Activated naive CD4-positive, alpha-beta T cell treated with anti-CD3 and anti-CD28 coated beads, Interleukin-2, amount 50 U/mL, for 24 hours (primary cell): ENCODE measurements around the gene CHAMP1.

Experiments
- H3K27ac Mint-ChIP-seq: one replicate; pipeline ENCODE4 v1.8.0; 2021; ENCODE audit warnings: mild to moderate bottlenecking, mixed read lengths
- H3K27me3 Mint-ChIP-seq: one replicate; pipeline ENCODE4 v1.8.0; 2021; ENCODE audit warnings: mixed read lengths
- H3K36me3 Mint-ChIP-seq: one replicate; pipeline ENCODE4 v1.8.0; 2021; ENCODE audit warnings: mixed read lengths
- H3K4me1 Mint-ChIP-seq: one replicate; pipeline ENCODE4 v1.8.0; 2021; ENCODE audit warnings: mixed read lengths
- H3K4me3 Mint-ChIP-seq: one replicate; pipeline ENCODE4 v1.8.0; 2021; ENCODE audit warnings: mild to moderate bottlenecking, mixed read lengths
- H3K9me3 Mint-ChIP-seq: one replicate; pipeline ENCODE4 v1.8.0; 2021; ENCODE audit warnings: mixed read lengths

Gene CHAMP1, protein sequence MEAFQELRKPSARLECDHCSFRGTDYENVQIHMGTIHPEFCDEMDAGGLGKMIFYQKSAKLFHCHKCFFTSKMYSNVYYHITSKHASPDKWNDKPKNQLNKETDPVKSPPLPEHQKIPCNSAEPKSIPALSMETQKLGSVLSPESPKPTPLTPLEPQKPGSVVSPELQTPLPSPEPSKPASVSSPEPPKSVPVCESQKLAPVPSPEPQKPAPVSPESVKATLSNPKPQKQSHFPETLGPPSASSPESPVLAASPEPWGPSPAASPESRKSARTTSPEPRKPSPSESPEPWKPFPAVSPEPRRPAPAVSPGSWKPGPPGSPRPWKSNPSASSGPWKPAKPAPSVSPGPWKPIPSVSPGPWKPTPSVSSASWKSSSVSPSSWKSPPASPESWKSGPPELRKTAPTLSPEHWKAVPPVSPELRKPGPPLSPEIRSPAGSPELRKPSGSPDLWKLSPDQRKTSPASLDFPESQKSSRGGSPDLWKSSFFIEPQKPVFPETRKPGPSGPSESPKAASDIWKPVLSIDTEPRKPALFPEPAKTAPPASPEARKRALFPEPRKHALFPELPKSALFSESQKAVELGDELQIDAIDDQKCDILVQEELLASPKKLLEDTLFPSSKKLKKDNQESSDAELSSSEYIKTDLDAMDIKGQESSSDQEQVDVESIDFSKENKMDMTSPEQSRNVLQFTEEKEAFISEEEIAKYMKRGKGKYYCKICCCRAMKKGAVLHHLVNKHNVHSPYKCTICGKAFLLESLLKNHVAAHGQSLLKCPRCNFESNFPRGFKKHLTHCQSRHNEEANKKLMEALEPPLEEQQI

DNA sequence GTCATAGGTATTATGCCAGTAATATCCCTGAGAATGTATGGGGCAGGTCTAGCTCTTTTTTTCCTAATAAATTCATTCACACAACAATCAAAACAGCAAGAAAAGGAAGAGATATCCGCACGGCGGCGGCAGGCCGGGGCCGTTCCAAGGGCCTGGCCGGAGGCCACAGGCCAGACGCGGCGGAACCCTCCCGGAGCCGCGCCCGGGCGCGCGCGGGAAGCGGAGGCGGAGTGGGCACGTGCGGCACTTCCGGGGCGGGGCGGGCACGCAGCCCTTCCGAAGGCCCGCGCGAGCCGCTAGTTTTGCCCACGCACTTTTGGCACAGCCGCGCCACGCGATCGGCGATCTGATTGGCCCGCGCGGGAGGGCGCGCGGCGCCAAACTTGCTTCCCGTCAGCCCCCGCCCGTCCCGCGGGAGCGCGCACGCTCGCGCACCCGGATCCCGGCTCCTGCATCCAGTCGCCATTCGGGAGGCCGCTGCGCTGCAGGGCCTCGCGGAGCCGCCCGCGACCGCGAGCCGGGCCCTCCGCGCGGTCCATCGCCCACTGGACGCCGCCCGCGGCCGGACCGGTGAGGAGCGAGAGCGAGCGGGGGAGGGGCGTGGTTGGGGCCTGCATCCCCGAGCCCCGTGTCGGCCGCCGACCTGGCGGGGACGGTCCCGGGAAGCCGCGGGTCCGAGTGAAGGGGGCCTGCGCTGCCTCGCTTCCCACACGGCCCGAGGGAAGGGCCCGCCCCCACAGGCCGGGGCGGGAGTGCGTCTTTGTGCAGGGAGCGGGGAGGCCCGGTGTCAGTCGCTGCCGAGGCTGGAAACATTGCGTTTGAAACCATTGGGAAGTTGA, at the start of gene CHAMP1:
TSS of gene CHAMP1 (plus strand) at position 430 of the 839 bp plus-strand sequence. CDS start 9,340 bp downstream, outside the sequence.
- H3K4me1 Mint-ChIP-seq, result peaks cover 49% of the 10 kb centered on the region
- H3K9me3 Mint-ChIP-seq, result no peaks in the 10 kb centered on the region
- no peaks in the 10 kb centered on the region for H3K27me3 Mint-ChIP-seq
- H3K27ac Mint-ChIP-seq, result peak within 1 kb of the TSS; percentile 99
- H3K4me3 Mint-ChIP-seq, result peak within 1 kb of the TSS; percentile 94
- peaks cover 7% of the 10 kb centered on the region for H3K36me3 Mint-ChIP-seq

DNA sequence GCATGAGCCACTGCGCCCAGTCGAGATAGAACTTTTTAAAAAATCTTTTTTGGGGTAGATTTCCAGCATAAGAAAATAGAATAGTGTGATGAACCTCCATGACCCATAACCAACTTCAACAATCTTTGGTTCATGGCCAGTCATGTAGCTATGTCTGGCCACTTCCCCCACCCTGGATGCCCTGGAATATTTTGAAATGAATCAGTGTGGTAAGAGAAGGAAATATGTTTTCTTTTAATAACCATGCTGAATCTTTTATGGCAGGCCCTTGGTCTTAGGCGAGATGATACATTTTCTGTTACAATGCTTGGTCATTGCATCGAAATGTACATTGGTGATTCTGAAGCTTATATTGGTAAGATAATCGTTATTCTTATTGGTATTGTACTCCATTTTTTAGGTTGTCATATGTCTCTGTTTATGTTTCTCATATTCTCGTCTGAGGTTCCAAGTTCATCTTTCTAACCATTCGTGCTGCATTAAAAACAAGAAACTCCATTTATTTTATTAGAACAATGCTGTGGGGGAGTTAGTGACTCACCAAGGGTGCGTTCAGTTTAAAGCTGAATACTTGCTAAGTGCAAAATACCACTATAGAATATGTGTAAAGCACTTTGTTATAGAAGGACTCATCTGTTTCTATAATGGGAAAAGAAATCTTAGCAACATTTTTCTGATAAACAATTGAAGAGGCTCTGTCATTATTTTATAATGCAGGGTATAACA, 49.3 kb upstream of the CHAMP1 start:
- Mint-ChIP-seq H3K9me3 (no peaks in the 10 kb centered on the region), H3K36me3 (peaks cover 32% of the 10 kb centered on the region), H3K4me3 (no peak overlapping the region), H3K27ac (no peak overlapping the region), H3K27me3 (no peaks in the 10 kb centered on the region), H3K4me1 (peaks cover 47% of the 10 kb centered on the region)

DNA sequence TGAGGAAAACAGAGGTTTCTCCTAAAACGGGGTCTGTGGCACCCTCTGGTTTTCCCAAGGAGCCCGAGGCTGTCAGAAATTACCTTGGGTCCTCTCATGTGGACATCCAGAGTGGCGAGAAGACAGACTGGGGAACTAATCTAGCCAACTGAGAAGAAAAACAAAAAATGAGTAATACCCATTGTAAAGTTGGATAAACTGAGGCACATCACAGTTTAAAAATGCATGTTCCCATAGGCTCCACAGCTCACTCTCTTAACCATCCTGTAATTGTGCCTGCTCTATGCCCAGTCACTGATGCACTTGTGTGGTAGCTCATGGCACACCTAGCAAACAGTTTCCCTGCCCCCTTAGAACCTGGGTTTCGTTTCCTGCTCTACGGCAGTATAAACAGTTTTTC, 48.1 kb upstream of the CHAMP1 start:
- Mint-ChIP-seq H3K36me3 (peaks cover 28% of the 10 kb centered on the region), H3K27ac (no peak overlapping the region), H3K4me3 (no peak overlapping the region), H3K27me3 (no peaks in the 10 kb centered on the region), H3K9me3 (no peaks in the 10 kb centered on the region), H3K4me1 (peaks cover 39% of the 10 kb centered on the region)

DNA sequence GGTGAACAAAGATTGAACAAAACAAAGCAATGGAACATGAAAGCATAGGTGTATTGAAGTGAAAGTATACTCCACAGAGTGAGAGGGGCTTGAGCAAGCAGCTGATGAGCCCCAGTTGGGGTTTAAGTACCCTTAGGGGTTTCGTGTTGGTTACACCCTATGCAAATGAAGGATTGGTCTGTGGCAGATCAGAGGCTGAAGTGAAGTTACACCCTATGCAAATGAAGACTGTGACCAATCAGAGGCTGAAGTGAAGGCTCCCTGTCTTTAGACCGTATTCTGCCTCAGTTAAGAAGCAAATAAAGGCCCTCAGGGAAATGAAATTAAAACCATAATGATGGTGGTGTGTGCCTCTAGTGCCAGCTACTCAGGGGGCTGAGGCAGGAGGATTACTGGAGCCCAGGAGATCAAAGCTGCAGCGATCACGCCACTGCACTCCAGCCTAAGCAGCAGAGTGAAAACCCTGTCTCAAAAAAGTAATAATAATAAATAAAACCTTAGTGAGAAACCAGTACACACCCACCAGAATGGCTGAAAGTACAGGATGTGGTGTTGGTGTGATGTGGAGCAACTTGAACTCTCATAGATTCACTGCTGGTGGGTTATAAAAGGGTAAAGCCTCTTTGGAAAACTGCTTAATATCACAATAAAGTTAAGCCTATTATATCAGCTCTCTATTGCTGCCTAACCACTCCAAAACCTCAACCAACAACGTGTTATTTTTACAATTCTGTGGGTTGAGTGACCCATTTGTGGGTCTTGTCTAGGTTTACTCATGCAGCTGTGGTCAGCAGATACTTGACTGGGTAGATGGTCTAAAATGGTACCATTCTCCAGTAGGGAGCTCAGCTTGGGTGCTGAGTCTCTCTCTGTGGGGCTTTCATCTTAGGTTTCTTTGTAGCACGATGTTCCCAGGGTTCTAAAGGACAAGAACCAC, 45.7 kb upstream of the CHAMP1 start:
- peaks cover 18% of the 10 kb centered on the region for H3K4me1 Mint-ChIP-seq
- no peaks in the 10 kb centered on the region for H3K9me3 Mint-ChIP-seq
- H3K27me3 Mint-ChIP-seq, result no peaks in the 10 kb centered on the region
- H3K36me3 Mint-ChIP-seq, result peaks cover 31% of the 10 kb centered on the region
- H3K4me3 Mint-ChIP-seq, result peak overlapping the region; percentile 23
- H3K27ac Mint-ChIP-seq, result peak overlapping the region; percentile 14

DNA sequence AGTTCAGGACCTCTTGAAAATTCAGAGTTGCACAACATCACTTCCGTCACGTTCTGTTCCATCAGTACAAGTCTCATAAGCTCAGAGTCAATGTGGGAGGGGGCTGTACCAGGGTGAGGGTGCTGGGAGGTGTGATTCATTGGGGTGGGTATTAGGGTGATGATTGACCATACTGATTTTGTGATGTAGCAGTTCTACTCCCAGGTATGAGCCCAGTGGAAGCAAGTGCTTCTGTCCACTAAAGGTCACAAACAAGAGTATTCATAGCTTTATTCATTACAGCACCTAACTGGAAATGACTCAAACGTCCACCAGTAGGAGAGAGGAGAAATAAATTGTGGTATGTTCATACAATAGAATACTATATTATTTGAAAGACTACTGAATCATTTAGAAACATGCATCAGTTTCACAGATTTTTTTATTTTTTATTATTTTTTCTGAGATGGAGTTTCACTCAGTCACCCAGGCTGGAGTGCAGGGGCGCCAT, 45.0 kb upstream of the CHAMP1 start:
- Mint-ChIP-seq H3K36me3 (peaks cover 30% of the 10 kb centered on the region), H3K9me3 (no peaks in the 10 kb centered on the region), H3K4me3 (no peak overlapping the region), H3K4me1 (peaks cover 16% of the 10 kb centered on the region), H3K27ac (peak overlapping the region; percentile 14), H3K27me3 (no peaks in the 10 kb centered on the region)

DNA sequence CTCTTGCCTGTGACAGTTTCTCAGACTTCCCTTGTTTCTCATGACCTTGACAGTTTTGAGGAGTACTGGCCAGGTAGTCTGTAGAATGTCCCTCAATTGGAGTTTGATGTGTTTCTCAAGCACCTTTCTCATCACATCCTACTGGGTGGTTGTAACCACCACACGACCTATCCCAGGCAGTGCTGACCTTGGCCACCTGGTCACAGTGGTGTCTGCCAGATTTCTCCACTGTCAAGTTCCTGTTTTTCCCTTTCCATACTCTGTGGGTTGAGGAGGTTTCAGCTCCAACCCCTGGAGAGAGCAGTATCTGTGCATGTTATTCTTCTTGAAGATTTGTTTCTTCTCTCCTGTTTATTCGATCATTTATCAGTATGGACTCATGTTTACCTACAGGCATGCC, 41.3 kb upstream of the CHAMP1 start:
- Mint-ChIP-seq H3K36me3 (peaks cover 24% of the 10 kb centered on the region), H3K4me3 (no peak overlapping the region), H3K27ac (peak overlapping the region; percentile 33), H3K4me1 (peaks cover 15% of the 10 kb centered on the region), H3K9me3 (no peaks in the 10 kb centered on the region), H3K27me3 (no peaks in the 10 kb centered on the region)

DNA sequence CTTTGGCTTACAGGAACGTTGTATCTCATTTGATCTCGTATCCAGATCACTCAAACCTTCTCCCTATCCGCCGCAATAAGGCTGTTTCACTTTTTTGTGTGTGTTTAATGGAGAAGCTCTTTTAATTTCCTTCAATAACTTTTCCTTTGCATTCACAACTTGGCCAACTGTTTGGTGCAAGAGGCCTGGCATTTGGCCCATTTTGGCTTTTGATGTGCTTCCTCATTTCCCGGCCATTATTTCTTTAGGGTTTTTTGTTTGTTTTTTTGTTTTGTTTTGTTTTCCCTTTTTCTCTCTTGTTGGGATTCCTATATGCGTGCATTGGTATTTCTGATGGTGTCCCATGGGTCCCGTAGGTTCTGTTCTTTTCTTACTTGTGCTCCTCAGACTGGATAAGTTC, 39.0 kb upstream of the CHAMP1 start:
- Mint-ChIP-seq H3K27ac (no peak overlapping the region), H3K36me3 (peaks cover 15% of the 10 kb centered on the region)

DNA sequence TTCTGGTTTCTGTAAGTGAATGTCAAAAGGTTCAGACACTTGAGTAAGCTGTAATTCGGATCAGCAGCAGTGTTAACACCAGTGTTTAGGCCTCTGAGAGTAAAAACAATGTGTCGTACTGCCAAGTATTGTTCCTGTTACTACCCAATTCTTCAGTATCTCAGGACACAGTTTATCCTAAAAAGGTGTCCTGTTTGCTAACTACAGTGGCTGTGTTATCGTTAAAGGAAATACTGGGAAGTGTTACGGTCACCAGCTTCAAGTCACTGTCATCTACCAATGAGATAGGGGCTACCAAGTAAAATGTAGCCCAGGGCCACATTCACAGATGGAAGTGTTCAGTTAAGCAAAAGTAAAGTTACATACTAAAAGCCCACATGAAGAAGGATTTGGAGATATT, 35.2 kb upstream of the CHAMP1 start:
- H3K4me3 Mint-ChIP-seq, result peak overlapping the region; percentile 96
- peaks cover 5% of the 10 kb centered on the region for H3K36me3 Mint-ChIP-seq
- H3K27me3 Mint-ChIP-seq, result no peaks in the 10 kb centered on the region
- H3K27ac Mint-ChIP-seq, result peak overlapping the region; percentile 76
- no peaks in the 10 kb centered on the region for H3K9me3 Mint-ChIP-seq
- peaks cover 40% of the 10 kb centered on the region for H3K4me1 Mint-ChIP-seq

More for the DNA sequence above, 39.0 kb upstream of the CHAMP1 start:
- peaks cover 23% of the 10 kb centered on the region for H3K4me1 Mint-ChIP-seq
- no peaks in the 10 kb centered on the region for H3K9me3 Mint-ChIP-seq
- no peak overlapping the region for H3K4me3 Mint-ChIP-seq
- no peaks in the 10 kb centered on the region for H3K27me3 Mint-ChIP-seq

DNA sequence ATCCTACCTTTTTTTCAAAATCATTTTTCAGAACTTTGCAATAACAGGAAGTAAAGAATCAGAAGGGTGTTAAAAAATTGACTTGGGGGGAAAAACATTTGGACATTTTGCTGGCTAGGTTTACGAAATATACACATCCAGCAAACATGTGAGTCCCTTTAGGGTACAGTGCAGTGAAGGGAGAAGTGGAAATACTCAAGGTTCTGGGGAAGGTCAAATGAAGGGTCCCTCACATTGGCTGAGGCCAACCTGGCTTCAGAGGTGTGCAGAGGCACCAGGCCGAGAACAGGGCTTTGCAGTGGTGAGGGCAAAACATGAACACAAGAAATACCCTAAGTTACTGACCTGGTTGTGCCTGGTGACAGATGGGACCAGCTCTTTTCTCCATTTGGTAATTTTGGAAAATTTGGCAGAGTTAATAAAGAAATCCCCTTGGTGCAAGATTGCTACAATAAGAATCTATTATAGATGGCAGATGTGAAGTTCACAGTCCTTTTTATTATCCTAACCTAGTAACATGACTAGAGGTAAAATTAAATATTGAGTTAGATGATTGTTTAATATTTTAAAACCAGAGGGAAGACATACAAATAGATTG, 34.4 kb upstream of the CHAMP1 start:
- no peaks in the 10 kb centered on the region for H3K27me3 Mint-ChIP-seq
- no peaks in the 10 kb centered on the region for H3K9me3 Mint-ChIP-seq
- H3K4me3 Mint-ChIP-seq, result peak overlapping the region; percentile 96
- H3K36me3 Mint-ChIP-seq, result peaks cover 2% of the 10 kb centered on the region
- peak overlapping the region; percentile 99 for H3K27ac Mint-ChIP-seq
- H3K4me1 Mint-ChIP-seq, result peaks cover 40% of the 10 kb centered on the region

DNA sequence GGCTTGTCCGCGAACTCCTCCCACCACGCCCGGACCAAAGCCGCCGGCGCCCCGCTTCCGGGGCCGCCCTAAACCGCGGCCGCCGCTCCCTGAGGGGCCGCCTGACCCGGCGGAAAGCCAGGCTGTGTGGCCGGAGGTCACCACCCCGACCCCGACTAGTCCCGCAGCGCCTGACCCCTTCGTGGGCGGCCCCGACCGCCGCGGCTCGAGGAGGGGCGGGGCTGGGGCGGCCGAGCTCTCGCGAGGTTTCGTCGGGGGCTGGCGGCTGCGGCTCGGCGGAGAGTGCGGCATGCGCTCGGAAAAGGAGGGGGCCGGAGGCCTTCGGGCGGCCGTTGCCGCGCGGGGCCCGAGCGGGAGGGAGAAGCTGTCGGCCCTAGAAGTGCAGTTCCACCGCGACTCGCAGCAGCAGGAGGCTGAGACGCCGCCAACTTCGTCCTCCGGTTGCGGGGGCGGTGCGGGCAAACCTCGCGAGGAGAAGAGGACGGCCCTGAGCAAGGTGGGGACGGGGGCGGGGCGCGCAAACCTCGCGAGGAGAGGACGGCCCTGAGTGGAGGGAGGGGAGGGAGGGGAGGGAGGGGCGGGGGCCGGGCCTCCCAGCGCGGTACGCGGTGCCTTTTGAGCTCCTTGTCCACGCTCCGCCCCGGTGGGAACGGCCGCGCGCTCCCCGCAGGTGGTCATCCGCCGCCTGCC, 32.8 kb upstream of the CHAMP1 start, which contains the start of gene UPF3A:
TSS of gene UPF3A (plus strand) at position 251 of the 690 bp plus-strand sequence. CDS start at position 290, 39 bp downstream.
- Mint-ChIP-seq H3K27ac (peak within 1 kb of the TSS; percentile 99), H3K36me3 (peaks cover 12% of the 10 kb centered on the region), H3K9me3 (no peaks in the 10 kb centered on the region), H3K27me3 (no peaks in the 10 kb centered on the region), H3K4me3 (peak within 1 kb of the TSS; percentile 96), H3K4me1 (peaks cover 55% of the 10 kb centered on the region)

DNA sequence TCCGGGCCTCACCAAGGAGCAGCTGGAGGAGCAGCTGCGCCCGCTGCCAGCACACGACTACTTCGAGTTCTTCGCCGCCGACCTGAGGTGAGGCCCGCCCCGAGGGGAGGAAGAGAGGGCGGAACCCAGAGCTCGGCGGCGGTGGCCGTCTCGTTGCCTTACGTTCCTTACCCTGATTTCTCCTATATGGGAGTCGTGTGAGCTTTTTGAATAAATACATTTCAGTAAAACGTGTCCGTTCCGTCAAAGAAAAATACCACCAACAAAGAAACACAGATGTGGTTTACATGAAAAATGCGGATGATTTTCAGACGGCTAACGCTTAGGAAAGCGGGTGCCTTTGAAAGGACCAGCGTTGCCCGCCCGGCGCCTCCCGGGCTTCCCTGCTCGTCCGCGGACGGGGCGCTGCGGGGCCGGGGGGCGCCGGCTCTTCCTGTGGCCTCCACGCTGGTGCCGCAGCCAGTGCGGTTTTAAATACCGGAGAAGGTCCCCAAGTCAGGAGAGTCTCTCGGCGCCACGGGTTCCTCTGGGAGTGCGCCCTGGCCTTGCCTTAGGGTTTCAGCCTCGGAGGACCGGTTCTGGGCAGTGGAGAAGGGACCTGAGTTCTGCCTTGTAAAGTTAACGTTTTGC, 32.1 kb upstream of the CHAMP1 start:
- Mint-ChIP-seq H3K27me3 (no peaks in the 10 kb centered on the region), H3K4me3 (peak overlapping the region; percentile 93), H3K4me1 (peaks cover 62% of the 10 kb centered on the region), H3K9me3 (no peaks in the 10 kb centered on the region), H3K27ac (peak overlapping the region; percentile 94), H3K36me3 (peaks cover 17% of the 10 kb centered on the region)

DNA sequence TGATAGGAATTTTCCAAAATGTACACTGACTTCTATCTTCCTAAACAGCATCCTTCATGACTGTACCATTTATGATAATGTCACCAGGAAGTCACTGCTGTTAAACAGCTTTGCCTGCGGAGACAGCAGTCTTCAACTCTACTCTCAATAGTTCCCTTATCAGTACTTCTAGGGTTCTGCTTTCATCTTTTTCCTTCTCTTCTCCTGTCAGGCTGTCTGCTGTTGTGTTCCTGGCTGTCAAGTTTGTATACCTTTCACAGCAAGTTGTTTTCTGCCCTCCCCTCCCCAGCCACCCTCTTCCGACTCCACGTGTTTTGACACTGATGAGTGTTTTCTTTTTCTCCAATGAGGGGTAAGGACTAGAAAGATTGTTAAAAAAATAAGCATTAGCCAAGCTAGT, 30.7 kb upstream of the CHAMP1 start:
- Mint-ChIP-seq H3K9me3 (no peaks in the 10 kb centered on the region), H3K4me1 (peaks cover 65% of the 10 kb centered on the region), H3K27ac (peak overlapping the region; percentile 8), H3K4me3 (peak overlapping the region; percentile 58), H3K36me3 (peaks cover 22% of the 10 kb centered on the region), H3K27me3 (no peaks in the 10 kb centered on the region)

DNA sequence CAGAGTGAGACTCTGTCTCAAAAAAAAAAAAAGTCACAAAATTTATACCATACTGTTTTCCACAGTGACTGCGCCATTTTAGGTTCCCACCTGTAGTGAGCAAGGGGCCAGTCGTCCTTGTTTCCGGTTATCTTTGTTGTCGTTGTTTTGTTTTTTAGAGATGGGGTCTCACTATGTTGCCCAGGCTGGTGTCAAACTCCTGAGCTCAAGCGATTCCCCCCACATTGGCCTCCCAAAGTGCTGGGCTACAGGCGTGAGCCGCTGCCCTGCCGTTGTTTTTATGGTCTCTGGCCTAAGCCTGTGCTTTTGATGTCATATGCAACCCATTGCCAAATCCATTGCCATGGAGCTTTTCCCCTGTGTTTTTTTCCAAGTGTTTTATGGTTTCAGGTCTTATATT, 29.6 kb upstream of the CHAMP1 start:
- Mint-ChIP-seq H3K36me3 (peaks cover 24% of the 10 kb centered on the region), H3K9me3 (no peaks in the 10 kb centered on the region), H3K4me1 (peaks cover 56% of the 10 kb centered on the region), H3K27me3 (no peaks in the 10 kb centered on the region), H3K27ac (peak overlapping the region; percentile 80), H3K4me3 (no peak overlapping the region)
